ENCODE measurements around the gene JSRP1.

Gene JSRP1

GRCh38 chr19:2255982-2256685, at the start of gene JSRP1:
JSRP1 (minus strand) TSS chr19:2256417; CDS start chr19:2255314, 1,103 bp downstream.
- no peak for DNase-seq

GRCh38 chr19:2305452-2306280, 49.4 kb upstream of the JSRP1 start:
- no peak for DNase-seq

GRCh38 chr19:2303211-2303798, 47.1 kb upstream of the JSRP1 start:
- DNase-seq = no peak

GRCh38 chr19:2302319-2303210, 46.3 kb upstream of the JSRP1 start:
- DNase-seq = no peak

- no peak for DNase-seq
These were observed 44.3 kb upstream of the JSRP1 start for GRCh38 chr19:2300533-2300932.

GRCh38 chr19:2296141-2296540, 39.9 kb upstream of the JSRP1 start:
- DNase-seq = no peak

GRCh38 chr19:2294687-2295335, 38.6 kb upstream of the JSRP1 start:
- DNase-seq = no peak

GRCh38 chr19:2291185-2291751, 35.1 kb upstream of the JSRP1 start:
- DNase-seq = no peak

- no peak for DNase-seq
These were observed 34.4 kb upstream of the JSRP1 start for GRCh38 chr19:2290441-2291184.

GRCh38 chr19:2289714-2290435, 33.7 kb upstream of the JSRP1 start:
- DNase-seq = no peak

GRCh38 chr19:2288818-2289713, 32.8 kb upstream of the JSRP1 start:
- no peak for DNase-seq

GRCh38 chr19:2288338-2288817, 32.2 kb upstream of the JSRP1 start:
- DNase-seq = no peak

- DNase-seq = no peak
These were observed 31.5 kb upstream of the JSRP1 start for GRCh38 chr19:2287585-2288337.

- DNase-seq = no peak
These were observed 30.4 kb upstream of the JSRP1 start for GRCh38 chr19:2286402-2287140.

GRCh38 chr19:2283835-2284507, 27.8 kb upstream of the JSRP1 start:
- DNase-seq = no peak

- no peak for DNase-seq
These were observed 26.6 kb upstream of the JSRP1 start for GRCh38 chr19:2282862-2283237.
